Measurements from ENCODE around the gene FKRP. TPM values are rescaled to one million over a fixed set of nuclear protein-coding genes. Genes with fewer than 3 reads are reported as not detected.
"Not testable (repeated sequence)": the region's sequence is repeated elsewhere in the genome, so short reads cannot be mapped to it uniquely, and the experiment has no call there.

The FKRP gene
- polyA plus RNA-seq, 5 donors, result 20.0 to 30.4 (median 24.5) TPM

DNA sequence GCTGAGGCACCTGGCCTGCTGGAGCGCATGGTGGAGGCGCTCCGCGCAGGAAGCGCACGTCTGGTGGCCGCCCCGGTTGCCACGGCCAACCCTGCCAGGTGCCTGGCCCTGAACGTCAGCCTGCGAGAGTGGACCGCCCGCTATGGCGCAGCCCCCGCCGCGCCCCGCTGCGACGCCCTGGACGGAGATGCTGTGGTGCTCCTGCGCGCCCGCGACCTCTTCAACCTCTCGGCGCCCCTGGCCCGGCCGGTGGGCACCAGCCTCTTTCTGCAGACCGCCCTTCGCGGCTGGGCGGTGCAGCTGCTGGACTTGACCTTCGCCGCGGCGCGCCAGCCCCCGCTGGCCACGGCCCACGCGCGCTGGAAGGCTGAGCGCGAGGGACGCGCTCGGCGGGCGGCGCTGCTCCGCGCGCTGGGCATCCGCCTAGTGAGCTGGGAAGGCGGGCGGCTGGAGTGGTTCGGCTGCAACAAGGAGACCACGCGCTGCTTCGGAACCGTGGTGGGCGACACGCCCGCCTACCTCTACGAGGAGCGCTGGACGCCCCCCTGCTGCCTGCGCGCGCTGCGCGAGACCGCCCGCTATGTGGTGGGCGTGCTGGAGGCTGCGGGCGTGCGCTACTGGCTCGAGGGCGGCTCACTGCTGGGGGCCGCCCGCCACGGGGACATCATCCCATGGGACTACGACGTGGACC, 10.1 kb downstream of the FKRP start:
- DNase-seq, result no peak

DNA sequence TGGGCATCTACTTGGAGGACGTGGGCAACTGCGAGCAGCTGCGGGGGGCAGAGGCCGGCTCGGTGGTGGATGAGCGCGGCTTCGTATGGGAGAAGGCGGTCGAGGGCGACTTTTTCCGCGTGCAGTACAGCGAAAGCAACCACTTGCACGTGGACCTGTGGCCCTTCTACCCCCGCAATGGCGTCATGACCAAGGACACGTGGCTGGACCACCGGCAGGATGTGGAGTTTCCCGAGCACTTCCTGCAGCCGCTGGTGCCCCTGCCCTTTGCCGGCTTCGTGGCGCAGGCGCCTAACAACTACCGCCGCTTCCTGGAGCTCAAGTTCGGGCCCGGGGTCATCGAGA, 10.7 kb downstream of the FKRP start:
- no peak for DNase-seq

DNA sequence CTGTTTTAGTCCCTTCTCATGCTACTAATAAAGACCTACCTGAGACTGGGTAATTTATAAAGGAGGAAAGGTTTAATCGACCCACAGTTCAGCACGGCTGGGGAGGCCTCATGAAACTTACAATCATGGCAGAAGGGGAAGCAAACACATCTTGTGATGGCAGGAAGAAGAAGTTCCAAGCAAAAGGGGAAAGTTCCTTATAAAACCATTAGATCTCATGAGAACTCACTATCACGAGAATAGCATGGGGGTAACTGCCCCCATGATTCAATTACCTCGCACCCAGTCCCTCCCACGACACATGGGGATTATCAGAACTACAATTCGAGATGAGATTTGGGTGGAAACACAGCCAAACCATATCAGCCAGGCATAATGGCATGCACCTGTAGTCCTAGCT, 13.3 kb downstream of the FKRP start:
- DNase-seq, result no peak

DNA sequence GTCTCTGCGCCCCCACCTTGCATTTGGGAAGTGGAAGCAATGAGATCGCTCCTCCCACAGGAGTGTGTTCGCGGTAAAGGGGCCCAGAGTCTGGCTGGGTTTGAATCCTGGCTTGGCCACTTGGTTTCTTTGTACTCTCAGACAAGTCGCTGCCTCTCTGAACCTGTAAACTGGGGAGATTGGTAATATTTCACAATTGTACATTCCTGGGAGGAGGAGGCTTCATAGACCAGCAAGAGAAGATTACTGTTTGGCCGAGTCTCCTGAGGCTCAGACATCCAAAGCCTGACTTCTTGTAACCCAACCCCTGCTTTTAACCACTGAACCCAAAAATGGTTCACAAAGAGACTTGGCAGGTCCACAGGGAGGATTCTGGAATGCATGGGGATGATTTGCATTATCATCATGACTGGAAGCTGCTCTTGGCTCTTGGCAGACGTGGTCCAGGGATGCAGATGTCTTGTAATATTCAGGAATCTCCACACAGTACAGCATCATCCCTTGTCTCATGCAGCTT, 14.0 kb downstream of the FKRP start:
- no peak for DNase-seq

DNA sequence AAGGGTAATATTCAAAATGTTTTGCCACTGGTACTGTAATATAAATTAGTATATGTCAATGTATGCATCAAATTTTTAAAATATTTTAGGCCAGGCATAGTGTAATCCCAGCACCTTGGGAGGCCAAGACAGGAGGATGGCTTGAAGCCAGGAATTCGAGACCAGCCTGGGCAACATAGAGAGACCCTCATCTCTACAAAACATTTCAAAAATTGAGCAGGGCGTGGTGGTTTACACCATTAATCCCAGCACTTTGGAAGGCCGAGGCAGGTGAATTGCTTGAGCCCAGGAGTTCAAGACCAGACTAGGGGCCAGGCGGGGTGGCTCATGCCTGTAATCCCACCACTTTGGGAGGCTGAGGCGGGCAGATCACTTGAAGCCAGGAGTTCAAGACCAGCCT, 14.5 kb downstream of the FKRP start:
- no peak for DNase-seq

DNA sequence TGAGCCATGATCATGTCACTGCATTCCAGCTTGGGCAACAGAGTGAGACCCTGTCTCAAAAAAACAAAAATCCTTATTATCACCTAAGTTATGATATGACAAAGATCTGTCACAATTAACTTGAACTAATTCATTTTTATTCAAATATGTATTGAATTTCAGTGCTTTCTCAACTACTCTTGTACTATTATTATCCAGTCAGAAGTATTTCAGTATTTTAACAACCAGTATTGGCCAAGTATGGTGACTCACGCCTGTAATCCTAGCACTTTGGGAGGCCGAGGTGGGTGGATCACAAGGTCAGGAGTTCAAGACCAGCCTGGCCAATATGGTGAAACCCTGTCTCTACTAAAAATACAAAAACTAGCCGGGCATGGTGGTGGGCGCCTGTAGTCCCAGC, 15.0 kb downstream of the FKRP start:
- DNase-seq, result not testable (repeated sequence)

DNA sequence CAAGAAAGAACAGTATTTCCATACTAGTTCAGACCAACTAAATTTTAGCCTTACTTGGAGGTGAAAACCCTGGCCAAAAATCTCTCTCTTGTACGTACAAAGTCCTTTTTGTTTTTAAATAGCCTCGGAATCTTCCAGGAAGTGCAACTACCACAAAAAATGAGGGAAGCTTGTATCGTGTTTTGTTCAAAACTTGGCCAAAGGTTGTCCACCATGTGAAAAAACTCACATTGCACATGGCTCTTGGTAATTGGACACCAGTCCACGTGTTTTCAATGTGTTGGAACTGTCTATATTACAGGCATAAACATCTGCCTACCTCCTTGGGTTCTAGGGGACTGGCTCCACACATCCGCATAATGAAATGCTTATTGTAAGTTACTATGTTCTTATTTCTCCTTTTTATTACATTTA, 15.6 kb downstream of the FKRP start:
- no peak for DNase-seq

DNA sequence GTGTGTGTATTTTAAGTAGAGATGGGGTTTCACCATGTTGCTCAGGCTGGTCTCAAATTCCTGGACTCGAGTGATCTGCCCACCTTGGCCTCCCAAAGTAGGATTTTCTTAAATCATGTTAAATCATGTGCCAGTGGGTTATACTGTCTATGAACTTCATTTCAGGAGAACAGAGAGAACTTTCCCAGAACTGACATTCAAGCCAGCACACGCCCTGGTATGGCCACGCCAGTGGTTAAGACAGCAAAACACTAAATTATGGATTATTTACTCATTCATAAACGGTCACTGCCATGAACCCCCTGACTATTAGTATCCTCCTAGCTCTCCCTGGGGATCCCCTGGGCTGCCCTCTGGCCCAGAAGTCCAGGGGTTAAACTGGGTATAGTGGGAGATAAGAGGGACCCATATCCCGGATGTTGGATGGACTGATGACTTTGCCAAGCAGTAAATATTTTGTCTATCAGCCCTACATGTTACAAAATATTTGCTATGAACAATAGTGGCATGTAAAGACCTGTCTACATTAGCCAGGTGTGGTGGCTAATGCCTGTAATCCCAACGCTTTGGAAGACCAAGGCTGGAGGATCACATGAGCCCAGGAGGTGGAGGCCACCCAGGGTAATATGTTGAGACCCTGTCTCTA, 16.5 kb downstream of the FKRP start:
- DNase-seq, result no peak

DNA sequence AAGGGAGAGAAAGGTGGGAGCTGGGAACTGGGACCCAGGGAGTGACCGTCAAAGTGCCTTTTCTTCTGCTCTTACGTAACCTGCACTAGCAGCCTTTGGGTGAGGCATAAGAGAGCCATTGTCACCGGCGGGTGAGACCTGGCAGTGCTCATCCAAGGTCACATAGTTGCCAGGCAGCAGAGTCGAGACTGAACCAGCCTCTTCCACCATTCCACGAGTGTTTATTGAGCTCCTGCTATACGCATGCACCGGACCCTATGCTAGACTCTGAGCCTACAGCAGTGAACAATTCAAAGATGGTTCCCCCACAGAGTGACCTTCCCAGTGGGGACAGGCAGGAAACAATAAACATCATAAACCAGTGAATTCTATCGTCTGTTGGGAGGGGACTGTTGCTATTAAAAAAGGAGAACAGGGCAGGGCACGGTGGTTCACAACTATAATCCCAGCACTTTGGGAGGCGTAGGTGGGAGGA, 19.0 kb downstream of the FKRP start:
- DNase-seq, result no peak

DNA sequence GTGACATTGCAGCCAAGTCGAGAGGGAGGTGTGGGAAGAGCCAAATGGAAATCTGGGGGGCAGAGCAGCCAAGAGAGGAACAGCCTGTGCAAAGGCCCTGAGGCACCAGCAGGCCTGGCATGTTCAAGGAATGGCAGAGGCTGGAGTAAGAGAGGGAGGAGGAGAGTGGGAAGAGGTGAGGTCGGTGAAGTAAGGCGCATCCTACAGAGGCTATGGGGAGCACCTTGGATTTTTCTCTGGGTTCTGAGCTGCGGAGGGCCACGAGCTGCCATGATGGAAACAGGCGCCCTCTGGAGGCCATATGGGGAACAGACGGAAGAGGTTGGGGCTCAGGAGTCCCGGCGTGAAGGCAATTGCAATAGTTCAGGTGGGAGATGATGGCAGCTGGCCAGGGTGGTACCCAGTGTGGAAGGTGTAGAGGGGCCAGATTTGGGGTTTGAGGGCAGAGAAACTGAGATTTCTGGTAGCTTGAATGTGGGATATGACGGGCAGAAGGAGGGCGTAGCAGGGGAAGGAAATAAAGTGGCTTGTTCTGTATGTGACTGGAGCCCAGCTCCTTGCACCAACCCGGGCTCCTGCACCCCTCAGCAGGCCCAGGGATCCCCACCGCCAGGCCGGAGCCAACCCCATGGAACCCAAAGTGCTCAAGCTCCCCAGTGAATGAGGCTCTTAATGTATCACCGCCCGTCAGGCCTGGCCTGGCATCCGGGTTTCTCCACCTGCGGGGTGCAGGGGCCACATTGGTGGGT, 20.9 kb downstream of the FKRP start:
- no peak for DNase-seq

DNA sequence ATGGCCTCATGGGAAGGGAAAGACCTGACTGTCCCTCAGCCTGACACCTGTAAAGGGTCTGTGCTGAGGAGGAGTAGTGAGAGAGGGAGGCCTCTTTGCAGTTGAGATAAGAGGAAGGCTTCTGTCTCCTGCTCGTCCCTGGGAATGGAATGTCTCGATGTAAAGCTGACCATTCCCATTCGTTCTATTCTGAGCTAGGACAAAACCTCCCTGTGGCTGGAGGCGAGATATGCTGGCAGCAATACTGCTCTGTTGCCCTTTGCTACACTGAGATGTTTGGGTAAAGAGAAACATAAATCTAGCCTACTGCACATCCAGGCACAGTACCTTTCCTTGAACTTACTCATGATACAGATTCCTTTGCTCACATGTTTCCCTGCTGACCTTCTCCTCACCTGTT, 22.9 kb downstream of the FKRP start:
- not testable (repeated sequence) for DNase-seq

DNA sequence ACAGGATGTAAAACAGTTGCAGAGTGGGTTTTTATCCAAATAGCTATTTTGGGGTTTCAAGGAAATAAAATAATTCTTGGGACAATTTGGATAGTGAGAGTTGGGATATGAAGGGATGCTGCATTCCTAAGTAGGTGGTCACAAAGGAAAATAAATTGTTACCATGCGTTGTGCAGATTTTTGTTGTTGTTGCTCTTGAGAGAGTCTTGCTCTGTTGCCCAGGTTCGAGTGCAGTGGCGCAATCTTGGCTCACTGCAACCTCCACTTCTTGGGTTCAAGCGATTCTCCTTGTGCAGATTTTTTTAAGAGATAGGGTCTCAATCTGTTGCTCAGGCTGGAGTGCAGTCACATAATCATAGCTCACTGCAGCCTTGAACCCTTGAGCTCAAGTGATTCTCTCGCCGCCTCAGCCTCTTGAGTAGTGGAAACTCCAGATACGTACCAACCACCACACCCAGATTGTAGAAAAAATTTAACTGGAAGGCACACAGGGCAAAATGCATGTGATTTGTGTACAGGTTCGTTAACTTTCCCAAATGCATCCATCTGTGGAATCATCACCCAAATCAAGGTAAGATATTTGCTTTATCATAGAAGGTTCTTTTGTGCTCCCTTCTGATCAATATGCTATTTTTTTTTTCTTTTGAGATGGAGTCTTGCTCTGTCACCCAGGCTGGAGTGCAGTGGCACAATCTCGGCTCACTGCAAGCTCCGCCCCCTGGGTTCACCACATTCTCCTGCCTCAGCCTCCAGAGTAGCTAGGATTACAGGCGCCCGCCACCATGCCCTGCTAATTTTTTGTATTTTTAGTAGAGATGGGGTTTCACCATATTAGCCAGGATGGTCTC, 26.5 kb downstream of the FKRP start:
- DNase-seq, result no peak

DNA sequence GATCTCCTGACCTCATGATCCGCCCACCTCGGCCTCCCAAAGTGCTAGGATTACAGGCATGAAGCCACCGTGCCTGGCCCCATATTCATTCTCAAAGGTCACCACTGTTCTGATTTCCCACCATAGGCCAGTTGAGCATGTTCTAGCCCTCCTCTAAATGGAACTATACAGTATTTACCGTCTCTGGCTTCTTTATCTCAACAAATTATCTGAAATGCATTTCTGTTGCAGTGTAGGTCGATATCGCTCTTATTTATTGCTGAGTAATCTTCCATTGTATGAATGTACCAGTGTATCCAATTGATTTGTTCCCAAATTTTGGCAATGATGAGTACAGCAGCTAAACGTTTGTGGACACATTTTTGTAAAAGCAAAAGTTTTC, 27.2 kb downstream of the FKRP start:
- DNase-seq, result no peak

DNA sequence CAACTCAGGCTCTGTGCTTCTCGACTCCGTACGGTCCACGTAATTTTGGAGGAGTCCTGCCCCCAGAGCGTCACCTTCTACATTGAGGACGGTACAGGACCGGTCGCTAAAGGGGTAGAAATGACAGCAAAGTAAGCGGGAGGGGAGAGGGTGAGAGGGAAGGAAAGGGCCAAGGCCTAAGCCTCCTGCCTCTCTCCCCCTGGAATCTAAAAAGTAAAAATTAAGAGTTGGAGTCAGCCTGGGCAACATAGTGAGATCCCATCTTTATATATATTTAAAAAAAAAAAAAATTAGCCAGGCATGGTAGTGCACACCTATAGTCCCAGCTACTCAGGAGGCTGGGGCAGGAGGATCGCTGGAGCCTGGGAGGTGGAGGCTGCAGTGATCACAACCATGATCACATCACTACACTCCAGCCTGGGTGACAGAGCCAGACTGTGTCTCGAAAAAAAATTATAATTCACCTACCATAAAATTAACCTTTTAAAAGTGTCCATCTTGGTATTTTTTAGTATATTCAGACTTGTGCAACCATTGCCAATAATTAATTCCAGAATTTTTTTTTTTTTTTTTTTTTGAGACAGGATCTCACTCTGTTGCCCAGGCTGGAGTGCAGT, 29.9 kb downstream of the FKRP start:
- DNase-seq, result no peak

DNA sequence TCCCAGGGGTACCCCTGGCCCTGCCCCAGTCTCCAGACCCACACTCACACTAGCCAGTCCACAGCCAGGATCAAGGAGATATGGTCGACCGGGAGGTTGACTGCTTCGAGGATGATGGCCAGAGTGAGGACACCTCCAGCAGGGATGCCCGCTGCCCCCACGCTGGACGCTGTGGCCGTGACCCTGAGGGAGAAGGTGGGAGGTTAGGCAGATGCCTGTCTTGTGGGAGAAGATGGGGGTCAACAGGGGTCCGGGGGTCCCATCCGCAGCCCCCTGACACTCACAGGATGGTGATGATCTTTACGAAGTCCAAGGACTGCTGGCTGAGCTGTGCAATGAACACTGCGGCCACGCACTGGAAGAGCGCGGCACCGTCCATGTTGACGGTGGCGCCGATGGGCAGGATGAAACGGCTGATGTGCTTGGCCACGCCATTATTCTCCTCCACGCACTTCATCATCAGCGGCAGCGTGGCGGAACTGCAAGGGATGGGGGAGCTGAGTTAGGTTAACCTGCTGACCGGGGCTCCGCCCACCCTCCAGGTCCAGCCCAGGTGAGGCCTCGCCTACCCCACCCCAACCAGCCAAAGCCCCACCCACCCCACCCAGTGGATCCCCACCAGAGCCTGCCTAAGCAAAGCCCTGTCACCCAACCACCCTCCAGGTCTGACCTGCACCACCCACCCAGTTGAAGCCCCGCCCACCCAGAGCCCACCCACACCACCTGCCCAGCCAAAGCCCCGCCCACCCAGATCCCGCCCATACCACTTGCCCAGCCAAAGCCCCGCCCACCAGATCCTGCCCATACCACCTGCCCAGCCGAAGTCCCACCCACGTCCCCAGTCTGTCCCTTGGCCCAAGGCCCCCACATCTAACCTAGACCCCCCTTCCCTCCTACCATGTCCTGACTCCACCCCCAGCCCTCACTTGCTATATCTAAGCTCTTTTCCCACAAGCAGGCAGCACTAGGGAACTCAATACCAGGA, 31.4 kb downstream of the FKRP start:
- DNase-seq, result no peak

DNA sequence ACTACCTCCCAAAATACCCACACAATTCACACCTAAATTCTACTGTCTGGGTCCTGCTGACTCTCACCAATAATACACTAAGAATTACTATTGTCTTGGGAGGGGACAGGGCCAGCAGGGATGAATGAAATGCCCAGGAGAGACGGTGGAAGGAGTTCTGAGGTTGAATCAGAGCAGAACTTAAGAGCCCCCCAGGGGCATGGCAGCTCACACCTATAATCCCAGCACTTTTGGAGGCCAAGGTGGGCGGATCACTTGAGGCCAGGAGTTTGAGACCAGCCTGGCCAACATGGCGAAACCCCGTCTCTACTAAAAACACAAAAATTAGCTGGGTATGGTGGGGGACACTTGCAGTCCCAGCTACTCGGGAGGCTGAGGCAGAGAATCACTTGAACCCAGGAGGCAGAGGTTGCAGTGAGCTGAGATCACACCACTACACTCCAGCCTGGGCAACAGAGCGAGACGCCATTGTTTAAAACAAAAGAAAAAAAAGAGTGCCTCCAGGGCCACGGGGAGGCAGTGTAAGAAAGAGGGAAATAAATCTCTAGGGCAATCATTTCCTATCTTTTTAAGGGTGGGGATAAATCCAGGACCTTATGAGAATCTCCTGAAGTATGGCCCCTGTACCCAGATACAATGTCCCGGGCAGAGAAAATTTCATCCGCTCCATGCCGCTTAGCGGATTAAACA, 32.2 kb downstream of the FKRP start:
- DNase-seq, result not testable (repeated sequence)

DNA sequence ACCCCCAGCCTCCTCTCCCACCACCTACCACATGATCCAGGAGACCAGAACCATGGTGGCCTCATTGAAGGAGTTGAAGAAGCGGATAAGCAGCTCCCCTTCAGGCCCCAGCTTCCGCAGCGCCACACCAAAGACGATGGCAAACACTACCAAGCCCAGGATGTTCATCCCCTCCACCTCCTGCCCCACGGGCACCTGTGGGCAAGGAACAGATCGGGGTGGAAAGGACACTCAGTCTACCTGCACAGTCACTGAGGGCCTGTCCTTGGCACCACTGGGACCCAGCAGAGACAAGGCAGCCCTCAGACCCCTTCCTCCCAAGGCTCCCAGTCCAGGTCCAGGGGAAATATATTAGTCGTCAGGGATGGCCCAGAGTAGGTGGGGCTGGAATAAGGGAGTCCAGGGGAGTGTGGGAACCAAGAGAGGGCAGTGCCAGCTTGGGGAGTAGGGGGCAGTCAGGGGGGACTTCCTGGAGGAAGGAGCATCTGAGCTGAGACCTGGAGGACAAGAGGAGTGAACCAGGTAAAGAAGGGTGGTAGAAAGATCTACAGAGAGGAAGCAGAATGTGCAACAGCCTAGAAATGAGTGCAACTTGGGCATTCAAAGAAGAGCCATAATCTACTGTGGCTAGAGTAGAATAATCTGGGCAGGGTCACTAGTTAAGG, 36.6 kb downstream of the FKRP start:
- DNase-seq, result no peak

DNA sequence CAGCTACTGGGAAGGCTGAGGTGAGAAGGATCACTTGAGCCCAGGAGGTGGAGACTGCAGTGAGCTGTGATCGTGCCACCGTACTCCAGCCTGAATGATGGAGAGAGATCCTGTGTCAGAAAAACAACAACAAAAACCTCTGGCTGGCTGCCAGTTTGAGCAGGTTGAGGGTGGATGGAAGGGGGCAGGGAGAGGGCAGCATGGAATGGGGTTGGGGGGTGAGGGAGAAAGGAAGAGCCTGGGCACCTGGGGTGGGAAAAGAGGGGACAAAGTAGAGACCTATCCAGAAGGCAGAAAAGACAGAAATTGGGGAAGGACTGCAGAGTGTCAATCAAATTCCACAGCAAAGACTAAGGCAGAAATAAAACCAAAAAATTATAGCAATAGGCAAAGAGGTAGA, 37.8 kb downstream of the FKRP start:
- no peak for DNase-seq

All from right lung (tissue), 5 donors.